HL-60 (cell line): ENCODE measurements around the gene PLXNA2.

Experiments
- CTCF ChIP-seq: IDR thresholded peaks from one replicate; pipeline ENCODE4 v1.5.1; 2011; ENCODE audit warnings: low read length, control low read depth, inconsistent platforms; ENCODE audit not compliant: insufficient read depth
- POLR2AphosphoS5 ChIP-seq: IDR thresholded peaks from 2 replicates; pipeline ENCODE4 v1.6.1; 2012; ENCODE audit warnings: low read depth

GRCh38 chr1:208275083-208275482 lies 30.9 kb upstream of the PLXNA2 start:
- TF ChIP-seq CTCF = no peak
- no peak for TF ChIP-seq POLR2AphosphoS5
